Measurements from ENCODE around the gene FBXL19. TPM values are rescaled to one million over a fixed set of nuclear protein-coding genes. Genes with fewer than 3 reads are reported as not detected.

Gene FBXL19
- total and polyA plus RNA-seq, 10 donors, result 4.3 to 24.7 (median 17.4) TPM

GRCh38 chr16:30976486-30976885 is 53.1 kb downstream of the FBXL19 start:
- WGBS, 5 donors, result 83 to 98% (median 92%) methylated on average over 4 of the region's 4 CpGs
- intact Hi-C loops (cut with DNase I; ENCODE audit: low total_unique reads), result no loop called here
- H3K27me3 ChIP-seq (replicated peaks in 1 of 7), result no peaks in the 10 kb centered on the region
- H3K27ac ChIP-seq, result no peak overlapping the region
- no peak for TF ChIP-seq POLR2A (IDR thresholded peaks at IDR 0.05)
- TF ChIP-seq POLR2AphosphoS5 (IDR thresholded peaks at IDR 0.05), result no peak
- H3K4me3 ChIP-seq, result no peak overlapping the region
- H3K4me1 ChIP-seq, result no peaks in the 10 kb centered on the region
- no peak for DNase-seq
- H3K36me3 ChIP-seq, result peaks cover 0 to 100% (median 98%) of the 10 kb centered on the region in 6 donors
- H3K9me3 ChIP-seq, result no peaks in the 10 kb centered on the region

- Histone ChIP-seq H3K27ac (no peak overlapping the region), H3K27me3 (replicated peaks in 1 of 7) (no peaks in the 10 kb centered on the region), H3K36me3 (peaks cover 0 to 100% (median 96%) of the 10 kb centered on the region in 6 donors), H3K4me3 (no peak overlapping the region), H3K9me3 (no peaks in the 10 kb centered on the region), H3K4me1 (no peaks in the 10 kb centered on the region)
- 79 to 92% (median 90%) methylated on average over 16 to 17 of the region's 17 CpGs for WGBS, 5 donors
- DNase-seq, result no peak
- TF ChIP-seq POLR2AphosphoS5 (IDR thresholded peaks at IDR 0.05), result peak in 1 of 3 donors; percentile 24
- no peak for TF ChIP-seq POLR2A (IDR thresholded peaks at IDR 0.05)
- peak in 2 of 11 experiments; percentile 12 to 33 for TF ChIP-seq CTCF (IDR thresholded peaks at IDR 0.05 in 8 of 11, conservative IDR thresholded peaks at IDR 0.05 in 3 of 11)
- intact Hi-C loops (cut with DNase I; ENCODE audit: low total_unique reads), result no loop called here
These were observed 54.1 kb downstream of the FBXL19 start for GRCh38 chr16:30977502-30977901.

- TF ChIP-seq POLR2A (IDR thresholded peaks at IDR 0.05), result no peak
- peak in 1 of 3 donors; percentile 58 for TF ChIP-seq POLR2AphosphoS5 (IDR thresholded peaks at IDR 0.05)
- TF ChIP-seq CTCF (IDR thresholded peaks at IDR 0.05 in 8 of 11, conservative IDR thresholded peaks at IDR 0.05 in 3 of 11), result no peak
- DNase-seq, result no peak
- intact Hi-C loops (cut with DNase I; ENCODE audit: low total_unique reads), result loop anchor here (10.0 kb wide), 1 partner anchor 115 kb away; the partner anchor contains the start of gene VKORC1
- 89 to 96% (median 91%) methylated on average over 31 to 62 of the region's 62 CpGs for WGBS, 5 donors
- no peaks in the 10 kb centered on the region for H3K9me3 ChIP-seq
- H3K27me3 ChIP-seq (replicated peaks in 1 of 7), result no peaks in the 10 kb centered on the region
- H3K4me1 ChIP-seq, result peaks cover 0 to 5% (median 1%) of the 10 kb centered on the region in 6 donors
- no peak overlapping the region for H3K4me3 ChIP-seq
- peaks cover 0 to 100% (median 96%) of the 10 kb centered on the region in 6 donors for H3K36me3 ChIP-seq
- no peak overlapping the region for H3K27ac ChIP-seq
These were observed 56.0 kb downstream of the FBXL19 start for GRCh38 chr16:30979170-30980022.

GRCh38 chr16:30980023-30980371 is 56.6 kb downstream of the FBXL19 start:
- Histone ChIP-seq H3K36me3 (peaks cover 0 to 98% (median 91%) of the 10 kb centered on the region in 6 donors), H3K27ac (no peak overlapping the region), H3K4me3 (no peak overlapping the region), H3K9me3 (no peaks in the 10 kb centered on the region), H3K27me3 (replicated peaks in 1 of 7) (no peaks in the 10 kb centered on the region), H3K4me1 (peaks cover 5 to 11% (median 7%) of the 10 kb centered on the region in 6 donors)
- TF ChIP-seq POLR2AphosphoS5 (IDR thresholded peaks at IDR 0.05) (no peak), CTCF (IDR thresholded peaks at IDR 0.05 in 8 of 11, conservative IDR thresholded peaks at IDR 0.05 in 3 of 11) (no peak), POLR2A (IDR thresholded peaks at IDR 0.05) (no peak)
- intact Hi-C loops (cut with DNase I; ENCODE audit: low total_unique reads), result loop anchor here (10.0 kb wide), 1 partner anchor 115 kb away; the partner anchor contains the start of gene VKORC1
- no peak for DNase-seq
- WGBS, 5 donors, result 91 to 95% (median 94%) methylated on average over 9 to 15 of the region's 15 CpGs
